OCI-LY1 (cell line): ENCODE results near the gene PEX7.

ENCODE experiments used
- H2AFZ ChIP-seq: fragments of 200-600 bp; sonication (generic), shearing (Covaris generic); 2 replicates; pipeline ENCODE4 v1.6.0; 2014; ENCODE audit warnings: antibody characterized with exemption, mild to moderate bottlenecking, low read length
- H3F3A ChIP-seq: fragments of 200-600 bp; sonication (generic), shearing (Covaris generic); 2 replicates; pipeline ENCODE4 v1.6.0; 2014; ENCODE audit warnings: mild to moderate bottlenecking, antibody characterized with exemption, low read length, moderate library complexity; ENCODE audit not compliant: insufficient read depth
- H3K27ac ChIP-seq: fragments of 200-600 bp; sonication (generic); 2 replicates; pipeline ENCODE4 v1.5.1; 2014; ENCODE audit warnings: low read length, mixed run types, mild to moderate bottlenecking, low read depth; ENCODE audit not compliant: poor library complexity, severe bottlenecking
- H3K27me3 ChIP-seq: fragments of 200-600 bp; sonication (generic); 2 replicates; pipeline ENCODE4 v1.6.0; 2014; ENCODE audit warnings: antibody characterized with exemption, mild to moderate bottlenecking, low read length, moderate library complexity; ENCODE audit not compliant: insufficient read depth
- H3K36me3 ChIP-seq: fragments of 200-600 bp; sonication (generic); 2 replicates; pipeline ENCODE4 v1.6.1; 2014; ENCODE audit warnings: mild to moderate bottlenecking, antibody characterized with exemption, low read length, moderate library complexity, mixed read lengths; ENCODE audit not compliant: insufficient read depth
- H3K4me1 ChIP-seq: fragments of 200-600 bp; sonication (generic); 2 replicates; pipeline ENCODE4 v1.5.1; 2014; ENCODE audit warnings: mild to moderate bottlenecking, low read length, moderate library complexity; ENCODE audit not compliant: insufficient read depth, severe bottlenecking
- H3K4me2 ChIP-seq: fragments of 200-600 bp; sonication (generic), shearing (Covaris generic); 2 replicates; pipeline ENCODE4 v1.6.1; 2014; ENCODE audit warnings: low read length
- H3K4me3 ChIP-seq: fragments of 200-600 bp; sonication (generic); 2 replicates; pipeline ENCODE4 v1.5.1; 2014; ENCODE audit warnings: low read length, low read depth, mild to moderate bottlenecking, mixed read lengths; ENCODE audit not compliant: poor library complexity, severe bottlenecking
- H3K79me2 ChIP-seq: fragments of 200-600 bp; shearing (Covaris generic); 2 replicates; pipeline ENCODE4 v1.6.1; 2016; ENCODE audit warnings: mixed run types, low read length, mixed read lengths; ENCODE audit not compliant: insufficient read depth
- H3K9ac ChIP-seq: fragments of 200-600 bp; sonication (generic), shearing (Covaris generic); 2 replicates; pipeline ENCODE4 v1.6.1; 2014; ENCODE audit warnings: mild to moderate bottlenecking, low read length, mixed read lengths
- H3K9me2 ChIP-seq: fragments of 200-600 bp; sonication (generic), shearing (Covaris generic); 2 replicates; pipeline ENCODE4 v1.6.1; 2014; ENCODE audit warnings: low read depth, mild to moderate bottlenecking, low read length, mixed read lengths
- H3K9me3 ChIP-seq: fragments of 200-600 bp; shearing (Covaris generic); 2 replicates; pipeline ENCODE4 v1.6.1; 2014; ENCODE audit warnings: low read length, mixed read lengths
- H4K20me1 ChIP-seq: fragments of 200-600 bp; sonication (generic), shearing (Covaris generic); 2 replicates; pipeline ENCODE4 v1.6.0; 2016; ENCODE audit warnings: mild to moderate bottlenecking, low read length; ENCODE audit not compliant: insufficient read depth
- CTCF ChIP-seq: fragments of 200-600 bp; sonication (generic), shearing (Covaris generic); IDR thresholded peaks from 2 replicates; pipeline ENCODE4 v1.5.1; 2017; ENCODE audit warnings: mild to moderate bottlenecking, antibody characterized with exemption, low read length, moderate library complexity, mixed read lengths
- EZH2 ChIP-seq: fragments of 200-600 bp; sonication (generic), shearing (Covaris generic); IDR thresholded peaks from 2 replicates; pipeline ENCODE4 v1.8.0; 2017; ENCODE audit warnings: borderline replicate concordance, mixed run types, mild to moderate bottlenecking, antibody characterized with exemption, low read length, moderate library complexity, mixed read lengths

The PEX7 gene

GRCh38 chr6:136918706-136919105 lies 96.3 kb downstream of the PEX7 start:
- H3K27me3 ChIP-seq, result no peaks in the 10 kb centered on the region
- TF ChIP-seq CTCF (no peak), EZH2 (no peak)
- H3K9ac ChIP-seq, result no peak overlapping the region

GRCh38 chr6:136920216-136920615 lies 97.8 kb downstream of the PEX7 start:
- Histone ChIP-seq H3K36me3 (no peaks in the 10 kb centered on the region), H3K9me2 (no peaks in the 10 kb centered on the region), H3F3A (no peaks in the 10 kb centered on the region), H3K4me1 (no peaks in the 10 kb centered on the region), H3K4me3 (no peak overlapping the region), H3K9ac (no peak overlapping the region), H2AFZ (no peak overlapping the region), H3K9me3 (no peaks in the 10 kb centered on the region), H4K20me1 (no peaks in the 10 kb centered on the region), H3K79me2 (no peaks in the 10 kb centered on the region), H3K27ac (no peak overlapping the region), H3K4me2 (no peak overlapping the region), H3K27me3 (no peaks in the 10 kb centered on the region)
- TF ChIP-seq CTCF (no peak), EZH2 (no peak)

More at GRCh38 chr6:136918706-136919105, 96.3 kb downstream of the PEX7 start:
- Histone ChIP-seq H3K36me3 (0 out of 2 replicates have a peak, but pooled peaks cover 4% of the 10 kb centered on the region), H2AFZ (no peak overlapping the region), H3K4me2 (no peak overlapping the region), H3K4me3 (no peak overlapping the region), H3K27ac (no peak overlapping the region), H3K9me2 (no peaks in the 10 kb centered on the region), H3F3A (no peaks in the 10 kb centered on the region), H3K9me3 (no peaks in the 10 kb centered on the region), H4K20me1 (no peaks in the 10 kb centered on the region), H3K4me1 (no peaks in the 10 kb centered on the region), H3K79me2 (no peaks in the 10 kb centered on the region)

GRCh38 chr6:136920671-136921380 lies 98.4 kb downstream of the PEX7 start:
- no peaks in the 10 kb centered on the region for H3K4me1 ChIP-seq
- TF ChIP-seq EZH2 (no peak), CTCF (no peak)
- H3K36me3 ChIP-seq, result no peaks in the 10 kb centered on the region
- no peak overlapping the region for H3K4me3 ChIP-seq
- no peaks in the 10 kb centered on the region for H3K9me3 ChIP-seq
- no peak overlapping the region for H3K27ac ChIP-seq
- H3K27me3 ChIP-seq, result no peaks in the 10 kb centered on the region
- no peaks in the 10 kb centered on the region for H4K20me1 ChIP-seq
- no peaks in the 10 kb centered on the region for H3F3A ChIP-seq
- H3K9me2 ChIP-seq, result no peaks in the 10 kb centered on the region
- no peak overlapping the region for H2AFZ ChIP-seq
- no peak overlapping the region for H3K4me2 ChIP-seq
- H3K79me2 ChIP-seq, result no peaks in the 10 kb centered on the region
- no peak overlapping the region for H3K9ac ChIP-seq
